Measurements from ENCODE around the gene GPR37.

The GPR37 gene

DNA sequence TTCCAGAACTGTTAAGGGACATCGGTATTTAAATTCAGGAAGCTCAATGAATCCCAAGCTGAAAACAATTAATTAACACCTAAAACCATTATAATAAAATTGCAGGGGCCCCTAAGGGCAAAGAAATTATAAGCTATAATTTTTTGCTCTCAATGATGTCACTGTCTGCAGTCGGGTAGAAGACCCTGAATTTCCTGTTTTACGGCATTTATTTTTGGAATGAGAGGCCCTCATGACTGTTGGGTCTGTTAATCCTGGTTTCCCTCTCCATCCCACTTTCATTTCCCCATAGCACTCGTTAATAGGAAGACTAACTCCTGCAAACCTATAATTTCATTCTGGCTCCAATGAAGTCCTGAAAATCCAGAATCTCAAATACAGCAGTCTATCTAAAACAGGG lies 25.8 kb upstream of the GPR37 start:
- TF ChIP-seq SNAI2 (CRISPR knock-in tag; IDR thresholded peaks at IDR 0.05), result no peak
- no peak for TF ChIP-seq ZNF565 (CRISPR knock-in tag; conservative IDR thresholded peaks at IDR 0.05; ENCODE audit: low read depth)
- TF ChIP-seq TOX (CRISPR knock-in tag; IDR thresholded peaks at IDR 0.05; ENCODE audit: borderline replicate concordance), result no peak
- TF ChIP-seq, protein P1, sequence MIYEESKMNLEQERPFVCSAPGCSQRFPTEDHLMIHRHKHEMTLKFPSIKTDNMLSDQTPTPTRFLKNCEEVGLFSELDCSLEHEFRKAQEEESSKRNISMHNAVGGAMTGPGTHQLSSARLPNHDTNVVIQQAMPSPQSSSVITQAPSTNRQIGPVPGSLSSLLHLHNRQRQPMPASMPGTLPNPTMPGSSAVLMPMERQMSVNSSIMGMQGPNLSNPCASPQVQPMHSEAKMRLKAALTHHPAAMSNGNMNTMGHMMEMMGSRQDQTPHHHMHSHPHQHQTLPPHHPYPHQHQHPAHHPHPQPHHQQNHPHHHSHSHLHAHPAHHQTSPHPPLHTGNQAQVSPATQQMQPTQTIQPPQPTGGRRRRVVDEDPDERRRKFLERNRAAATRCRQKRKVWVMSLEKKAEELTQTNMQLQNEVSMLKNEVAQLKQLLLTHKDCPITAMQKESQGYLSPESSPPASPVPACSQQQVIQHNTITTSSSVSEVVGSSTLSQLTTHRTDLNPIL (CRISPR knock-in tag; IDR thresholded peaks at IDR 0.05; ENCODE audit: low read depth), result no peak
- TF ChIP-seq ISL1 (CRISPR knock-in tag; IDR thresholded peaks at IDR 0.05), result no peak
- no peak for TF ChIP-seq ESRRG (CRISPR knock-in tag; IDR thresholded peaks at IDR 0.05)
- TF ChIP-seq ZNF8 (CRISPR knock-in tag; IDR thresholded peaks at IDR 0.05), result no peak
- TF ChIP-seq, protein P2, sequence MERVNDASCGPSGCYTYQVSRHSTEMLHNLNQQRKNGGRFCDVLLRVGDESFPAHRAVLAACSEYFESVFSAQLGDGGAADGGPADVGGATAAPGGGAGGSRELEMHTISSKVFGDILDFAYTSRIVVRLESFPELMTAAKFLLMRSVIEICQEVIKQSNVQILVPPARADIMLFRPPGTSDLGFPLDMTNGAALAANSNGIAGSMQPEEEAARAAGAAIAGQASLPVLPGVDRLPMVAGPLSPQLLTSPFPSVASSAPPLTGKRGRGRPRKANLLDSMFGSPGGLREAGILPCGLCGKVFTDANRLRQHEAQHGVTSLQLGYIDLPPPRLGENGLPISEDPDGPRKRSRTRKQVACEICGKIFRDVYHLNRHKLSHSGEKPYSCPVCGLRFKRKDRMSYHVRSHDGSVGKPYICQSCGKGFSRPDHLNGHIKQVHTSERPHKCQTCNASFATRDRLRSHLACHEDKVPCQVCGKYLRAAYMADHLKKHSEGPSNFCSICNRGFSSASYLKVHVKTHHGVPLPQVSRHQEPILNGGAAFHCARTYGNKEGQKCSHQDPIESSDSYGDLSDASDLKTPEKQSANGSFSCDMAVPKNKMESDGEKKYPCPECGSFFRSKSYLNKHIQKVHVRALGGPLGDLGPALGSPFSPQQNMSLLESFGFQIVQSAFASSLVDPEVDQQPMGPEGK (CRISPR knock-in tag; IDR thresholded peaks at IDR 0.05; ENCODE audit: borderline replicate concordance), result no peak
- no peak for TF ChIP-seq ZFP3 (CRISPR knock-in tag; IDR thresholded peaks at IDR 0.05)
- TF ChIP-seq GLIS3 (CRISPR knock-in tag; IDR thresholded peaks at IDR 0.05), result no peak
- TF ChIP-seq CSDC2 (CRISPR knock-in tag; IDR thresholded peaks at IDR 0.05), result no peak
- TF ChIP-seq BACH2 (CRISPR knock-in tag; IDR thresholded peaks at IDR 0.05; ENCODE audit: borderline replicate concordance), result no peak
- no peak for TF ChIP-seq ZFP30 (CRISPR knock-in tag; IDR thresholded peaks at IDR 0.05)
- TF ChIP-seq RARB (CRISPR knock-in tag; IDR thresholded peaks at IDR 0.05), result no peak
- no peak for TF ChIP-seq ZC3H10 (CRISPR knock-in tag; IDR thresholded peaks at IDR 0.05)
- TF ChIP-seq, protein P3, sequence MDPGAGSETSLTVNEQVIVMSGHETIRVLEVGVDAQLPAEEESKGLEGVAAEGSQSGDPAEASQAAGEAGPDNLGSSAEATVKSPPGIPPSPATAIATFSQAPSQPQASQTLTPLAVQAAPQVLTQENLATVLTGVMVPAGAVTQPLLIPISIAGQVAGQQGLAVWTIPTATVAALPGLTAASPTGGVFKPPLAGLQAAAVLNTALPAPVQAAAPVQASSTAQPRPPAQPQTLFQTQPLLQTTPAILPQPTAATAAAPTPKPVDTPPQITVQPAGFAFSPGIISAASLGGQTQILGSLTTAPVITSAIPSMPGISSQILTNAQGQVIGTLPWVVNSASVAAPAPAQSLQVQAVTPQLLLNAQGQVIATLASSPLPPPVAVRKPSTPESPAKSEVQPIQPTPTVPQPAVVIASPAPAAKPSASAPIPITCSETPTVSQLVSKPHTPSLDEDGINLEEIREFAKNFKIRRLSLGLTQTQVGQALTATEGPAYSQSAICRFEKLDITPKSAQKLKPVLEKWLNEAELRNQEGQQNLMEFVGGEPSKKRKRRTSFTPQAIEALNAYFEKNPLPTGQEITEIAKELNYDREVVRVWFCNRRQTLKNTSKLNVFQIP (CRISPR knock-in tag; IDR thresholded peaks at IDR 0.05; ENCODE audit: borderline replicate concordance, low read depth), result no peak
- no peak for ATAC-seq

DNA sequence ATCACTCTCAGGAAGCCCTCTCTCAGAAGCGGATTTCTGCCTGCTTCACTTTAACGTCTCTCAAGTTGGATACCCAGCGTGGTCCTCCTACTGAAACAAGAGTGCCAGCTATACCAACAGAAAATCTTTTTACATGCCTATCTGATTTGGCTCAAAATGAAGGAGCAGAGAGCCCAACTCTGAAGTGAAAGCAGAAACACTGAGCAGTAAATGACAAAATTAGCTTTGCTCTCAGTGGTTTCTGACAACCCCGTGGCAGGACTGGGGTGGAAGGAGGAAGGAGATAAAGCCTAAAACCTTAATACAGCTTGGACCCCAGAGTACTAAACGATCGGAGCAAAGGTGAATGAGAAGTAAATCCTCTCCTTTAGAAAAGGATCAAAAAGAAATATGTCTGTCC lies 25.1 kb upstream of the GPR37 start:
- TF ChIP-seq PPARA (CRISPR knock-in tag; IDR thresholded peaks at IDR 0.05; ENCODE audit: borderline replicate concordance), result no peak
- peak; percentile 6; the same call in 1 of the 2 replicates for TF ChIP-seq ISL1 (CRISPR knock-in tag; IDR thresholded peaks at IDR 0.05)
- ATAC-seq, result no peak

DNA sequence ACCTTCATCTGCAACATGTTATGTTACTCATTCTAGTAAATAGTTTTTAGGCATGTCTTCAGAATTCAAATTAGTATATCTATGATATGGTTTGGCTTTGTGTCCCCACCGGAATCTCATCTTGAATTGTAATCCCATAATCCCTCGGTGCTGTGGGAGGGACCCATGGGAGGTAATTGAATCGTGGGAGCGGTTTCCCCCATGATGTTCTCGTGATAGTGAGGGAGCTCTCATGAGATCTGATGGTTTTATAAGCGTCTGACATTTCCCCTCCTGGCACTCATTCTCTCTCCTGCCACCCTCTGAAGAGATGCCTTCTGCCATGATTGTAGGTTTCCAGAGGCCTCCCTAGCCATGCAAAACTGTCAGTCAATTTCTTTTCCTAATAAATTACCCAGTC lies 20.4 kb upstream of the GPR37 start:
- TF ChIP-seq ESRRG (CRISPR knock-in tag; IDR thresholded peaks at IDR 0.05) (no peak), ZFP30 (CRISPR knock-in tag; IDR thresholded peaks at IDR 0.05) (no peak), CSDC2 (CRISPR knock-in tag; IDR thresholded peaks at IDR 0.05) (no peak), ISL1 (CRISPR knock-in tag; IDR thresholded peaks at IDR 0.05) (no peak), ZNF8 (CRISPR knock-in tag; IDR thresholded peaks at IDR 0.05) (no peak), GLIS3 (CRISPR knock-in tag; IDR thresholded peaks at IDR 0.05) (no peak), ZNF565 (CRISPR knock-in tag; conservative IDR thresholded peaks at IDR 0.05; ENCODE audit: low read depth) (no peak), ZFP3 (CRISPR knock-in tag; IDR thresholded peaks at IDR 0.05) (no peak), BACH2 (CRISPR knock-in tag; IDR thresholded peaks at IDR 0.05; ENCODE audit: borderline replicate concordance) (no peak), TCF4 (CRISPR knock-in tag; IDR thresholded peaks at IDR 0.05; ENCODE audit: borderline replicate concordance) (no peak), ARNTL (CRISPR knock-in tag; IDR thresholded peaks at IDR 0.05; ENCODE audit: borderline replicate concordance, low read depth) (no peak)
- TF ChIP-seq, protein P3 (CRISPR knock-in tag; IDR thresholded peaks at IDR 0.05; ENCODE audit: borderline replicate concordance, low read depth), result no peak
- TF ChIP-seq, protein P2 (CRISPR knock-in tag; IDR thresholded peaks at IDR 0.05; ENCODE audit: borderline replicate concordance), result no peak
- ATAC-seq, result no peak
